Mesothelial cell of epicardium (in vitro differentiated cells): ENCODE data around the gene EIF2B2. TPM values are rescaled to one million over a fixed set of nuclear protein-coding genes. Genes with fewer than 3 reads are reported as not detected.

Source experiments
- DNase-seq, 2 experiments: peaks; one replicate each; pipeline ENCODE4 v3.0.0; 2021; ENCODE audit warnings: low spot score in 2 of 2; ENCODE audit not compliant: unreplicated experiment in 2 of 2
- H3K27ac Mint-ChIP-seq: 2 replicates; pipeline ENCODE4 v1.8.0; 2021; ENCODE audit warnings: mixed read lengths
- H3K27me3 Mint-ChIP-seq: 2 replicates; pipeline ENCODE4 v1.8.0; 2021; ENCODE audit warnings: low read depth, mixed read lengths
- H3K36me3 Mint-ChIP-seq: 2 replicates; pipeline ENCODE4 v1.8.0; 2021; ENCODE audit warnings: mixed read lengths
- H3K4me1 Mint-ChIP-seq: 2 replicates; pipeline ENCODE4 v1.8.0; 2021; ENCODE audit warnings: mixed read lengths
- H3K4me3 Mint-ChIP-seq: 2 replicates; pipeline ENCODE4 v1.8.0; 2021; ENCODE audit warnings: mild to moderate bottlenecking, moderate library complexity, mixed read lengths
- H3K9me3 Mint-ChIP-seq: 2 replicates; pipeline ENCODE4 v1.8.0; 2021; ENCODE audit warnings: mixed read lengths
- total RNA-seq: library from RNA; stranded (reverse); gene quantifications from 3 replicates; pipeline ENCODE4 v1.2.1, GENCODE V29; 2021
- TF ChIP-seq, protein P1 (sequence below): fragments of 200-600 bp; sonication (generic); IDR thresholded peaks from one replicate; pipeline ENCODE4 v1.5.0; 2021; ENCODE audit warnings: antibody characterized with exemption; ENCODE audit not compliant: unreplicated experiment

EIF2B2 gene
- total RNA-seq, 1 donor from 2014 or later: 33.9 TPM

DNA sequence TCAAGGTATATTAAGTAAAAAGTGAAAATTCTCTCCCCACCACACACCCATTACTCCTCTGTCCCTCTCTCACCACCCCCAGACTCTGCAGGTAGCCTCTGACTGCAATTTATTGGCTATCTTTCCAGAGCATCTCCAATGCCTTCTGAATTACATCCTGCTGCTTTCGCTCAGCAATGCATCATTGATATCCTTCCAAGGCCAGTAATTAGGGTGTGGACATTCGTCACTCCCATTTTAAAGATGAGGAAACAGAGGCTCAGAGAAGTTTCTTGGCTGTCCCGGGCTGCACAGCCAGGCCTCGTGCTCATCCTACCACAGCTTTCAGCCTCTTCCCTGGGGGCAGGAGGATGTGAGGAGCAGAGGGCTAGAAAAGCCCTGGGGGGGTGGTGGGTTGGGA, 23.7 kb upstream of the EIF2B2 start:
- H3K4me1 Mint-ChIP-seq: peaks cover 63% of the 10 kb centered on the region
- TF ChIP-seq, protein P1, sequence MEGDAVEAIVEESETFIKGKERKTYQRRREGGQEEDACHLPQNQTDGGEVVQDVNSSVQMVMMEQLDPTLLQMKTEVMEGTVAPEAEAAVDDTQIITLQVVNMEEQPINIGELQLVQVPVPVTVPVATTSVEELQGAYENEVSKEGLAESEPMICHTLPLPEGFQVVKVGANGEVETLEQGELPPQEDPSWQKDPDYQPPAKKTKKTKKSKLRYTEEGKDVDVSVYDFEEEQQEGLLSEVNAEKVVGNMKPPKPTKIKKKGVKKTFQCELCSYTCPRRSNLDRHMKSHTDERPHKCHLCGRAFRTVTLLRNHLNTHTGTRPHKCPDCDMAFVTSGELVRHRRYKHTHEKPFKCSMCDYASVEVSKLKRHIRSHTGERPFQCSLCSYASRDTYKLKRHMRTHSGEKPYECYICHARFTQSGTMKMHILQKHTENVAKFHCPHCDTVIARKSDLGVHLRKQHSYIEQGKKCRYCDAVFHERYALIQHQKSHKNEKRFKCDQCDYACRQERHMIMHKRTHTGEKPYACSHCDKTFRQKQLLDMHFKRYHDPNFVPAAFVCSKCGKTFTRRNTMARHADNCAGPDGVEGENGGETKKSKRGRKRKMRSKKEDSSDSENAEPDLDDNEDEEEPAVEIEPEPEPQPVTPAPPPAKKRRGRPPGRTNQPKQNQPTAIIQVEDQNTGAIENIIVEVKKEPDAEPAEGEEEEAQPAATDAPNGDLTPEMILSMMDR: no peak
- no peaks in the 10 kb centered on the region for H3K9me3 Mint-ChIP-seq
- no peak for DNase-seq
- H3K27me3 Mint-ChIP-seq: no peaks in the 10 kb centered on the region
- no peaks in the 10 kb centered on the region for H3K36me3 Mint-ChIP-seq
- no peak overlapping the region for H3K4me3 Mint-ChIP-seq
- H3K27ac Mint-ChIP-seq: peak overlapping the region; percentile 69

DNA sequence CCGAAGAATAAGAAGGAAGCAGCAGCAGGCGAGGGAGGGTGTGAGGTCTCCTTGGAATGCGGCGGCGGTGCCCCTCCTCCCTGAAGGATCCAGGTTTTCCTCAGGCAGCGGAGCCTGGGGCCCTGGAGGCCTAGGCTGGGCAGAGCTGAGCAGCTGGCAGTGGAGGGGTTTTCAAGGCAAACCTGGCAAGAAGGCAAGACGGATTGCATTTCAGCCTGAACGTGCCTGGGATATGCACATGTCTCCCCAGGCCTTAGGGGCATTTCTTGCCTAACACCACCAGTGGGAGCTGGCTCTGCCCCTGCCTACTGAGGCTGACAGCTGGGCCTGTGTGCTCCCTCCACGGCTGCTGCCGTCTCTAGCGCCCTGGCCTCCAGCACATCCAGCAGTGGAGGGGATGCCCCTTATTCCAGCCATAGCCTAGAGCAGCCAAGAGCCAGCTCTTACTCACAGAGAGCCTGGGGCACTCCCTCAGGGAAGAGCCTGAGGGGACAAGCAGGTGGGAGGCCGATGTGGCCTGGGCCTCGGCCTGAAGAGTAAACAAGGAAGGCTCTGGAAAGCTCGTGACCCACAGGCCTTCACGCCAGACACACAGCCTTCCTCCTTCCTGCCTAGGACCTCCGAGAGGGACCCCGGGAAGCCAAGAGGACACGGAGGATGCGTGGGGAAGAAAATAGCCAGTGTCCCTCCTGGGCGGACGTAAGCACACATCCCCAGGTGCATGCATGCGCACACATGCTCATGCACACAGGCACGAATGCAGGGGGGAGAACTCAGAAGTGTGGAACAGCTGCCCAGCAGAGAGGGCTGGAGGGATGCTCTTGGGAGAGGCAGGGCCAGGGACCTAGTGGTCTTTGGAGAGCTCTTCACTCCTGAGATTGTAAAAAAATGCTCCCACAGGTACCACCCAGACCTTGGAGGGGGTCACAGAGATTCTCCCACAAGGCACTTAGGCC, 23.0 kb upstream of the EIF2B2 start:
- Mint-ChIP-seq H3K4me3 (no peak overlapping the region), H3K4me1 (peaks cover 59% of the 10 kb centered on the region), H3K27ac (peak overlapping the region; percentile 71), H3K27me3 (no peaks in the 10 kb centered on the region), H3K9me3 (no peaks in the 10 kb centered on the region), H3K36me3 (no peaks in the 10 kb centered on the region)
- TF ChIP-seq, protein P1: no peak
- no peak for DNase-seq

DNA sequence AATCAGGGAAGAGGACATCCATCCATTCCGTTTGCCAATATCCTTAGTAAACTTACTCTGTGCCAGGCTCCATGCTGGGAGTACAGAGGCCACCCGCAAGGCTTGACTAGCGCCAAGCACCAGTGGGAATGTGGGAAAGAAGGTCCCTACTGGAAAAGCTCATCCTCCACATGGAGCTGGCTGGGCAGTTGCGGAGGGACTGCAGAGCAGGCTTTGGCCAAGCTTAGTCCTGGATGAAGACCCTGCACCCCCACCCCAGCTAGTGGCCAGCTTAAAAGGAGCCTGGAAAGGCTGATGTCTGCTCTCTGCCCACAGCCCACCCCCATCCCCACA, 22.4 kb upstream of the EIF2B2 start:
- TF ChIP-seq, protein P1: no peak
- H3K9me3 Mint-ChIP-seq: no peaks in the 10 kb centered on the region
- no peaks in the 10 kb centered on the region for H3K27me3 Mint-ChIP-seq
- no peak for DNase-seq
- H3K4me1 Mint-ChIP-seq: peaks cover 59% of the 10 kb centered on the region
- H3K36me3 Mint-ChIP-seq: no peaks in the 10 kb centered on the region
- H3K27ac Mint-ChIP-seq: peak overlapping the region; percentile 50
- no peak overlapping the region for H3K4me3 Mint-ChIP-seq

DNA sequence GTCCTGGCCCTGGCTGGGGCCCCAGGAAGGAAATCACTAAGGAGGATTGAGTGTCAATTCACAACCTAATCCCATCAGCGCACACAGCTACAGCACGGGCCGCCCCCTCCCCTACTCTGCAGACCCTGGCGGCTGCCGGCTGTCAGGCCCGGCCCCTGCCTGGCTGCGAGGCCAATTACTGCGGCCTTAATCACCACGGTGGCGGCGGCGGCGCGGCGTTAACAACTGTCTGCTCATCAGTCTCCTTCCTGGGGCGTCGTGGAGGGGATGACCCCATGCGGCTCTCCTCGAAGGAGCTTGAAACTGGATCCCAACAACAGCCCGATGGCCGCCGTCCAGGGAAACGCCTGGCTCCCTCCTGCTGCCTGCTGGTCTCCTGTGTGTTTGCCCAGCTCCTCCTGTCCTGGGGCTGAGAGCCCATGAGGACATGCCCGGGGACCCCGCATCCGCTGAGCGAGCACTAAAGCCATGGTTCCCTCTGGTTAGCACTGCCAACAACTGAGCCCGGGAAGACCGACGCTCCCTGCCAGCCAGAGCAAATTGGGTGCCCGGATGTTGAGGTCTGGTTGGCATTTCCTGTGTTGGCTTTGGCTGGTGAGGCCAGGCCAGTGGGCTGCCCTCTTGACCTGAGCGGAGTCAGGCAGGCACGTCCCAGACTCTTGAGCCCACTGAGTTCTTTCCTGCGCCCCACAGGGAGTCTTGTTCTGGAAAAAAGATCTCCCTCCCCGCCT, 21.8 kb upstream of the EIF2B2 start:
- no peaks in the 10 kb centered on the region for H3K36me3 Mint-ChIP-seq
- peaks cover 53% of the 10 kb centered on the region for H3K4me1 Mint-ChIP-seq
- H3K9me3 Mint-ChIP-seq: no peaks in the 10 kb centered on the region
- no peaks in the 10 kb centered on the region for H3K27me3 Mint-ChIP-seq
- no peak for DNase-seq
- TF ChIP-seq, protein P1: no peak
- H3K4me3 Mint-ChIP-seq: no peak overlapping the region
- H3K27ac Mint-ChIP-seq: peak overlapping the region; percentile 50

DNA sequence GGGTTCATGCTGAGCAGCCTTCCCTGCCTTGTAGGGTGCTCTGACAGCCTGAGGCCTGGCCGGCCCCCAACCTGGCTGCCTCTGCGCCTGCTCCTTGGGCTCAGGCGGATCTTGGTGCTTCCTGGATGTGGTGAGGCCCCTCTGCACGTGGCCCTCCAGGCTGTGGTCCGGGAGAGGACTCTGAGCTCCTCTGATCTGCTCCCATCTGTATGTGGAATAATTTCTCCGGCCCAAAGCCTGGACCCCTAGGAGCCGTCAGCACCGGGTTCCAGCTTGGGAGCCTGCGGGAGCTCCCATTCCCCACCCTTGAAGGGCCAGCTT, 21.3 kb upstream of the EIF2B2 start:
- H3K36me3 Mint-ChIP-seq: no peaks in the 10 kb centered on the region
- no peak for DNase-seq
- H3K4me1 Mint-ChIP-seq: peaks cover 49% of the 10 kb centered on the region
- H3K4me3 Mint-ChIP-seq: no peak overlapping the region
- no peaks in the 10 kb centered on the region for H3K9me3 Mint-ChIP-seq
- H3K27me3 Mint-ChIP-seq: no peaks in the 10 kb centered on the region
- TF ChIP-seq, protein P1: no peak
- peak overlapping the region; percentile 4 for H3K27ac Mint-ChIP-seq
